ACC112 (cell line): ENCODE data around the gene APOBEC3A.

Experiments
- H2AFZ ChIP-seq: fragments of 200-600 bp; sonication (generic); one replicate; pipeline ENCODE4 v1.6.0; 2017; ENCODE audit warnings: antibody characterized with exemption, low read length; ENCODE audit not compliant: unreplicated experiment
- H3K27ac ChIP-seq: fragments of 200-600 bp; sonication (generic); 2 replicates; pipeline ENCODE4 v1.5.1; 2014; ENCODE audit warnings: low read depth, mild to moderate bottlenecking, antibody characterized with exemption, low read length, moderate library complexity
- H3K27me3 ChIP-seq: fragments of 200-600 bp; sonication (generic); 2 replicates; pipeline ENCODE4 v1.6.1; 2014; ENCODE audit warnings: mild to moderate bottlenecking, antibody characterized with exemption, low read length, moderate library complexity, mixed read lengths; ENCODE audit not compliant: insufficient read depth
- H3K36me3 ChIP-seq: fragments of 200-600 bp; sonication (generic); 2 replicates; pipeline ENCODE4 v1.6.1; 2016; ENCODE audit warnings: mild to moderate bottlenecking, antibody characterized with exemption, low read length, moderate library complexity, mixed read lengths; ENCODE audit not compliant: insufficient read depth
- H3K4me1 ChIP-seq: fragments of 200-600 bp; sonication (generic); one replicate; pipeline ENCODE4 v1.6.1; 2016; ENCODE audit warnings: low read length, mixed read lengths; ENCODE audit not compliant: insufficient read depth, unreplicated experiment, control insufficient read depth
- H3K4me3 ChIP-seq: fragments of 200-600 bp; sonication (generic); 2 replicates; pipeline ENCODE4 v1.5.1; 2014; ENCODE audit warnings: mild to moderate bottlenecking, low read depth, low read length
- H3K79me2 ChIP-seq: fragments of 200-600 bp; sonication (generic); one replicate; pipeline ENCODE4 v1.6.0; 2016; ENCODE audit warnings: low read length; ENCODE audit not compliant: control insufficient read depth, unreplicated experiment, insufficient read depth

APOBEC3A gene

GRCh38 chr22:38930512-38930911 lies 26.9 kb upstream of the APOBEC3A start:
- H3K4me3 ChIP-seq: no peak overlapping the region
- H3K27me3 ChIP-seq: no peaks in the 10 kb centered on the region; the same call in 1 of the 2 replicates
- H3K36me3 ChIP-seq: no peaks in the 10 kb centered on the region
- H3K79me2 ChIP-seq: no peaks in the 10 kb centered on the region
- H3K27ac ChIP-seq: no peak overlapping the region
- H2AFZ ChIP-seq: no peak overlapping the region
- H3K4me1 ChIP-seq: peaks cover 7% of the 10 kb centered on the region

- H3K79me2 ChIP-seq: no peaks in the 10 kb centered on the region
- H3K4me1 ChIP-seq: no peaks in the 10 kb centered on the region
- H3K4me3 ChIP-seq: no peak overlapping the region
- no peak overlapping the region for H2AFZ ChIP-seq
- H3K36me3 ChIP-seq: no peaks in the 10 kb centered on the region
- no peak overlapping the region for H3K27ac ChIP-seq
- H3K27me3 ChIP-seq: peaks cover 3% of the 10 kb centered on the region; the same call in 1 of the 2 replicates
Observed at GRCh38 chr22:38935023-38935422, 22.4 kb upstream of the APOBEC3A start.

GRCh38 chr22:38935616-38936015 lies 21.8 kb upstream of the APOBEC3A start:
- Histone ChIP-seq H3K79me2 (no peaks in the 10 kb centered on the region), H3K4me3 (no peak overlapping the region), H3K27ac (no peak overlapping the region), H3K4me1 (no peaks in the 10 kb centered on the region), H2AFZ (no peak overlapping the region), H3K27me3 (peaks cover 4% of the 10 kb centered on the region; the same call in 1 of the 2 replicates), H3K36me3 (no peaks in the 10 kb centered on the region)

GRCh38 chr22:38936562-38936961 lies 20.8 kb upstream of the APOBEC3A start:
- Histone ChIP-seq H3K79me2 (no peaks in the 10 kb centered on the region), H3K36me3 (no peaks in the 10 kb centered on the region), H3K27me3 (peaks cover 9% of the 10 kb centered on the region; the same call in 1 of the 2 replicates), H2AFZ (no peak overlapping the region), H3K4me1 (no peaks in the 10 kb centered on the region), H3K4me3 (no peak overlapping the region), H3K27ac (no peak overlapping the region)

DNA sequence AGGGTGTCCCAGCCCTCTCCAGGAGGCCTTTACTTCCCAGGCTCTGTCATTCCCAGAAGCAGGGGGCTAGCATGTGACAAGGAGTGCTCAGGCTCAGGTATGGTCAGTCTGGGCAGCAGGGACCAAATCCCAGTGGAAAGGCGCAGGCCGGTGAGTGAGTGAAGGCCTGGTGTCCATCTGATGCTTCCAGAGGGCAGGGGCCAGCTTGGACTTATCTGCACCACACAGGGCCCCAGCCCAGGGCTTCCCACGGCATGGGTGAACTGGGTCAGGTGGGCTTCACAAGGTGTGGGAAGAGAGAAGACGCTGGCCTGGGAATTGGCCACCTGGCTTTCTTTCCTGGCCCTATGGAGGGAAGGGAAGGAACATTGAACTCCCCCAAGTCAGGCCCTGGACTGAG lies 20.4 kb upstream of the APOBEC3A start:
- Histone ChIP-seq H2AFZ (no peak overlapping the region), H3K27ac (no peak overlapping the region), H3K27me3 (peaks cover 9% of the 10 kb centered on the region; the same call in 1 of the 2 replicates), H3K36me3 (no peaks in the 10 kb centered on the region), H3K4me1 (no peaks in the 10 kb centered on the region), H3K4me3 (no peak overlapping the region), H3K79me2 (no peaks in the 10 kb centered on the region)

DNA sequence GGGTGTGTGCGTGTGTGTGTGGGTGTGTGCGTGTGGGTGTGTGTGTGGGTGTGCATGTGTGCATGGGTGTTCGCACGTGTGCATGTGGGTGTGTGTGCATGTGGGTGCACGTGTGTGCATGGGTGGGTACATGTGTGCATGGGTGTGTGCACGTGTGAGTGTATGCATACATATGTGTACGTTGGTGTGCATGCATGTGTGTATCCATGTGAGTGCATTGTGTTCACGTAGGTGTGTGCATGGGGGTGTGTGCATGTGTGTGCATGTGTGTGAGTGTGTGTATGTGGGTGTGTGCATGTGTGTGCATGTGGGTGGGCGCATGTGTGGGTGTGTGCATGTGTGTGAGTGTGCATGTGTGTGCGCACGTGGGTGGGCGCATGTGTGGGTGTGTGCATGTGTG lies 19.9 kb upstream of the APOBEC3A start:
- H2AFZ ChIP-seq: no peak overlapping the region
- H3K4me3 ChIP-seq: no peak overlapping the region
- no peaks in the 10 kb centered on the region for H3K36me3 ChIP-seq
- peaks cover 10% of the 10 kb centered on the region for H3K27me3 ChIP-seq
- H3K27ac ChIP-seq: no peak overlapping the region
- H3K4me1 ChIP-seq: no peaks in the 10 kb centered on the region
- H3K79me2 ChIP-seq: no peaks in the 10 kb centered on the region

GRCh38 chr22:38938221-38938620 lies 19.2 kb upstream of the APOBEC3A start:
- Histone ChIP-seq H3K36me3 (no peaks in the 10 kb centered on the region), H2AFZ (no peak overlapping the region)

DNA sequence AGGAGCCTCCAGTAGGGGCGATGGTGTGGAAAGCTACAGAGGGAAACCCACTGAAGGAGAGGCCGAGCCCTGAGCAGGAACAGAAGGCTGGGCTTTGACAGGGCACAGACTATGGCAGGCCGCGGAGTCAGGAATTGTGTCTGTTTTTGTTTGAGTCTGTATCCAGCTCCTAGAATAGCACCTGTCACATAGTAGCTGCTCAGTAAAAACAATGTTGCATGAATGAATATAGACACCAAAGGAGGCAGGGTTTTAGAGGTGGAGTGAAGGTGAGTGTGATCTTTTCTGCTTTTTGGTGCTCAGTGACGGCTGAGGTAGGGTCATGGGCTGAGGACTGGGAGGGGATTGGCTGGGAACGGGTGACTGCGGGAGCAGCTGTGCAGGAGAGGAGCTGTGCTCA lies 18.5 kb upstream of the APOBEC3A start:
- Histone ChIP-seq H3K79me2 (no peaks in the 10 kb centered on the region), H3K36me3 (no peaks in the 10 kb centered on the region), H2AFZ (no peak overlapping the region), H3K27ac (no peak overlapping the region), H3K27me3 (peaks cover 23% of the 10 kb centered on the region), H3K4me1 (no peaks in the 10 kb centered on the region), H3K4me3 (no peak overlapping the region)

More at GRCh38 chr22:38938221-38938620, 19.2 kb upstream of the APOBEC3A start:
- Histone ChIP-seq H3K27ac (no peak overlapping the region), H3K4me1 (no peaks in the 10 kb centered on the region), H3K79me2 (no peaks in the 10 kb centered on the region), H3K27me3 (peaks cover 16% of the 10 kb centered on the region), H3K4me3 (no peak overlapping the region)

DNA sequence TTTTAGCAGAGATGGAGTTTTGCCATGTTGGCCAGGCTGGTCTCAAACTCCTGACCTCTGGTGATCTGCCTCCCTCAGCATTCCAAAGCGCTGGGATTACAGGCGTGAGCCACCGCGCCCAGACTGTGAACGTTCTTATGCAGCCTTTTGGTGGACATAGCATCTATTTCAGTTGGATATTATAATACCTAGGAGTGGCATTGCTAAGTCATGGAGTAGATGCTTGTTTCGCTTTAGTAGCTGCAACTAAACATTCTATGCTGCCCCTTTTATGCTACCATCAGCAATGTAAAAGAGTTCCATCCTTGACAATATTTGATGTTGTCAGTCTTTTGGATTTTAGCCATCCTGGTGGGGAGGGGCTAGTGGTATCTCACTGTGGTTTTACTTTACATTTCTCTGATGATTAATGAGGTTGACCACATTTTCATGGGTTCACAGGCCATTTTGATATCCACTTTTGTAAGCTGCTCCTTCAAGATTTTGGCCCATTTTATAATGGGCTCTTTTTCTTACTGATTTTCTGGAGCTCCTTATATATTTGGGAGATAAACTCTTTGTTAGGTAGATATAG lies 16.5 kb upstream of the APOBEC3A start:
- no peaks in the 10 kb centered on the region for H3K4me1 ChIP-seq
- H3K27me3 ChIP-seq: peaks cover 34% of the 10 kb centered on the region
- no peaks in the 10 kb centered on the region for H3K36me3 ChIP-seq
- no peak overlapping the region for H3K27ac ChIP-seq
- no peak overlapping the region for H2AFZ ChIP-seq
- H3K4me3 ChIP-seq: no peak overlapping the region
- H3K79me2 ChIP-seq: no peaks in the 10 kb centered on the region

DNA sequence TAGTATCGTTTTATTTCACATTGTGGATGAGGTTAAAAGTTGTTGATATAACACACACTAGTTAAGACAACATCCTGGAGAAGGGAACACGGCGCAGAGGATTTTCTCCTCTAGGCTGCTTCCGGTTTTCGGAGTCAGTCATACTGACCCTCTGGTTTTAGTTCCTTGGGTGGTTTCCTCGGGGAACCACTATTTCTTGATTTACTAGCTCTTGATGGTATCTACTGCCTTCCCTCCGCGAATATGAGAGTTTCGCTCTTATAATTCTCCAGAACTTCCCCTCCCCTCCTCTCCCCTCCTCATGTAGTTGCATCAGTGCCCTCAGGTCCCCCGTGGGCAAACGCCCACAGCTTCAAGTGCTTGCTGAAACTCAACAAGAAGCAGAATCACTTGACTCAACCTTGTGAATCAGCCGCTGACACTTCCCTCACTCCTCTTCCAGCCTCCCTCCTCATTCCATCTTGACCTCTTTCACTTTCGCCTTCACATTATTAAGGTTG lies 15.9 kb upstream of the APOBEC3A start:
- no peaks in the 10 kb centered on the region for H3K4me1 ChIP-seq
- H3K27ac ChIP-seq: no peak overlapping the region
- no peaks in the 10 kb centered on the region for H3K79me2 ChIP-seq
- H2AFZ ChIP-seq: no peak overlapping the region
- H3K36me3 ChIP-seq: no peaks in the 10 kb centered on the region
- H3K27me3 ChIP-seq: peaks cover 34% of the 10 kb centered on the region
- no peak overlapping the region for H3K4me3 ChIP-seq

GRCh38 chr22:38942702-38943101 lies 14.7 kb upstream of the APOBEC3A start:
- H3K36me3 ChIP-seq: no peaks in the 10 kb centered on the region
- H3K4me3 ChIP-seq: no peak overlapping the region
- H2AFZ ChIP-seq: no peak overlapping the region
- H3K27ac ChIP-seq: no peak overlapping the region
- H3K79me2 ChIP-seq: no peaks in the 10 kb centered on the region
- peaks cover 45% of the 10 kb centered on the region for H3K27me3 ChIP-seq
- H3K4me1 ChIP-seq: no peaks in the 10 kb centered on the region
